HG03571 (cell line): ENCODE measurements around the gene MINDY4.

Experiments
- ATAC-seq: cut with Tn5 transposase; IDR thresholded peaks from one replicate; pipeline ENCODE4 v1.9.1; 2021; ENCODE audit not compliant: unreplicated experiment

Gene MINDY4

DNA sequence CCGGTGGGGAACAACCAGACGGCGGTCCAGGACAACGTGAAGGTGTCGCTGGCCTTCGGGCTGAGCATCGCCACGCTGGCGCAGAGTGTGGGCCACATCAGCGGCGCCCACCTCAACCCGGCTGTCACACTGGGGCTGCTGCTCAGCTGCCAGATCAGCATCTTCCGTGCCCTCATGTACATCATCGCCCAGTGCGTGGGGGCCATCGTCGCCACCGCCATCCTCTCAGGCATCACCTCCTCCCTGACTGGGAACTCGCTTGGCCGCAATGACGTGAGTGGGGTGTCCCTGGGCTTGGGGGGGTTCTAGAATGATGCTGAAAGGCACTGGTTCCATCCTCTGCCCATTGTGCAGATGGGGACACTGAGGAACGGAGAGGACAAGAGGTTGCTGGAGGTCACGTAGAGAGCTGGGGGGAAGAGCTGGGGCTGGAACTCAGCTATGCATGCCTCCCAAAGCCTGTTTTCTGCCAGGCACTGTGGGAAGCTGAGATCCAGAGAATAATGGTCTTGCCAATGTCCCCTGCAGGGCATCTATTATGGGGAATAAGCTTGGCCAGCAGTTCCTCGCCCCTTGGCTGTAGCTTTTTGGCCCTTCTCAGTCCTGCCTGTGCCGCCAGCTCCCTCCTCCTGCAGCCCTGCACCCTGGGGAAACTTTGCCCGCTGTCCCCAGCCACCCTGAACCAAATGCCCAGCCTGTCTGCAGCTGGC, 141.0 kb downstream of the MINDY4 start:
- no peak for ATAC-seq

DNA sequence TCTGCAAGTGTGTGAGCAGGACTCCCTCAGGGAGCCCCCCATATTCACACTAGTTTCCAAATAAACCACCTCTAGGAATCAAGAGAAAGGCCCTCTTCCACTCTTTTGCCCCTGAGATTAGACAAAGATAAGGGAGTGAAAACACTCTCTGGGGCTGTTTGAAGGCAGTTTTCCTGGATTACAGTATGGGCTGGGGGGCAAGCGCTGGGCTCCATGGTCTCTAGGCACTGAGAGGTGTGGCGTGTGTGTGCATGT, 141.4 kb downstream of the MINDY4 start:
- no peak for ATAC-seq

DNA sequence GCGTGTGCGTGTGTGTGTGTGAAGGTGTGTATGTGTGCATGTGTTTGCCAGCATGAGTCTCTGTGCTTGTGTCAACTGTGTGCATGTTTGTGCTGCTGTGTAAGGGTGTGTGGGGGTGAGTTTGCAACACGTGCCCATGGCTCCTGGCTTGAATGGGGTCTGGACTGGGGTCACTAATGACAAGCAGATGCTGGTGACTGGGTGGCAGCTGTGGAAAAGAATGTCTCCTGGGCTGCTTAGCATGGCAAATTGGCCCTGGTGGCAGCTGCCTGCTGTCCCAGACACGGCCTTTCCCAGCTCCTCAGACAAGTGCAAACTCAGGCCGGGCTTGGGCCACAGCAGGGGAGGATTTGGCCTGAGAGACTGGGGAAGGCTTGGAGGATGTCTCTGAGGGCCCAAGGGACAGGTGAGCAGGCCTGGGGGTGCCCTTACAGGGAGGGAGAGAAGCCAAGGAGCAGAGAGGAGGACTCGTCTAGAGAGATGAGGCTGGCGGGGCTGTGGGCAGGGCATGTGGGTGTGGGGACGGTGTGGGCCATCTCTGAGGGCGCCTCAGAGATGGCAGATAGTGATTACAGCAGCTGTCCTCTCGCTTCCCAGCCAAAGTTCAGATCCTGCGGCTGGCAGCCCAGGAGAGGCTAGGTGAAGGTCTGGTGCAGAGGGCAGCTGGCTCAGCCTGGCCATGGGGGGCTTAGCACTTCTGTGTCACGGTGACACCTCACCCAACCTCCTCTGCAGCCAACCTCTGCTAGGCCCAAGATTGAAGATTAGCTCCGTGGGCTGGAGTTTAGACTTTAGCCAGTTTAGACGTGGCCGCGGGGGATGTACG, 142.0 kb downstream of the MINDY4 start:
- no peak for ATAC-seq

DNA sequence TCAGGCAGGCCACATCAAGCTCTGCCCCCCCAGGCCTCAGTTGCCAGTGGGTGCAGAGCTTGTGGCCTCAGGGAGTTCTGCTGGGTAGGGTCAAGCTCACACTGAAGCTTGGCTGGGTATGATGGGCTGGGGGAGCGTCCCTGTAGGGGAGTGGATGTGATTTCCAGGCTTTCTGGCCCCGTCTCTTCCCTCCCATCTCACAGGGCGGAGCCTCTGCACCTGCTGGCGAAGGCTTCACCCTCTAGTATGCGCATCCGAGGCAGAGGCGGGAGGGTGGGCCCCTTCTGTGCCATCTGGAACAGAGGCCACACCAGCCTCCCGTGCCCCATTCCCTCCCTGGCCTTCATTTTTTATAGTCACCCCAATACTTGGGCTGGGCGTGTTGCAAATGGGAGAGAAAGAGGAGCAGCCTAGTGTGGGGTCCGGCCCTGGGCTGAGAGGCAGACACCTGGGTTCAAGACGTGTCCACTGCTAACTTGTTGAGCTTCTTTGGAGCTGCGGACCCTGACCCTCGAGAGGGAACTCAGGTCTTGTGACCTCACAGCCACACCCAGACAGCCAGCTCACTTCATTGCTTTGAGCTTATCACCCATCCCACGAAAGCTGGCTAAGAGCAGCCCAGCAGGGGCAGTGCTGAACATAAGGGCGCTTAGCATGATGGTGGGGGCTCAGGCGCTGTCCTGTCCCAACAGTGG, 142.8 kb downstream of the MINDY4 start:
- no peak for ATAC-seq

DNA sequence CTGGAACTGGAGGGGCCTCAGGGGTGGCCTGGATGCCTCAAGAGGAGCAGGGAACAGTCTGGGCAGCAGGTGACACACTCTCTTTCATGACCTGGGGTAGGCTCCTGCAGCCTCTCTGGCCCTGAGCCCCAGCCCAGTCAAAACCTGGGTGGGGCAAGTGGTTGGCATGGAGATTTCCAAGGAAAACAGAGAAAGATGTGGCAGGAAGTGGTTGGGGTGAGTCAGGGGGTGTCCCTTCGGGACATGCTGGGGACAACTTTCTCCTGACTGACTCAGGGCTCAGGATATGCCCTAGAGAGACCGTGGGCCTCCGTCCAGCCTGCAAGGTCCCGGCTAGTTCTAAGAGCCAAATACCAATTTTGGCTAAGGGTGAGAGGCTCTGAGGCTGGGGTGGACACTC, 143.4 kb downstream of the MINDY4 start:
- ATAC-seq: no peak

DNA sequence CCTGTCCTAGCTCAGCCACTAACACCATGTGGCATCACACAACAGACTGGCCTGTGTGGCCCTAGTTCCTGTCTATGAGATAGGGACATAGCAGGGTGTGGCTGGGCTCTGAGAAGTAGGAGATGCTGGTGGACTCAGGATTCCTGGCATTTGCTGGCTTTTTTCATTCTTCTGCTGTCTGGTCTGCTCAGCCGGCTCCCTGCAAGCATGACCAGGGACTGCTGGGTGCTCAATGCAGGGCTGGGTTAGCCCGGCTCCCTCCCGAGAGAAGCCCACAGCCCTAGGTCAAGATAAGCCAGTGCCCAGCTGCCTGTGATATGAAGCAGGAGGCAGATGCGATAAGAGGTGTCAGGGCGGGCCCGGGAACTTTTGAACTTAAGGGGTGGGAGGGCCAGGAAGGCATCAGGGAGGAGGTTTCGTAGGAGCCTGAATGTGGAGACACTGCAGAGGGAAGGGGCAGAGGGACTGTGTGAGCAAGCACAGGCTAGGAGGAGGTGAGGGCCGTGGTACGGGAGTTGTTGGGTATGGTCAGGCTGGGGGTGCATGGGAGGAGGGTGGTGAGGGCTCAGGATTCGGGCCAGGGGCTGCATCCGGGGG, 143.9 kb downstream of the MINDY4 start:
- no peak for ATAC-seq

DNA sequence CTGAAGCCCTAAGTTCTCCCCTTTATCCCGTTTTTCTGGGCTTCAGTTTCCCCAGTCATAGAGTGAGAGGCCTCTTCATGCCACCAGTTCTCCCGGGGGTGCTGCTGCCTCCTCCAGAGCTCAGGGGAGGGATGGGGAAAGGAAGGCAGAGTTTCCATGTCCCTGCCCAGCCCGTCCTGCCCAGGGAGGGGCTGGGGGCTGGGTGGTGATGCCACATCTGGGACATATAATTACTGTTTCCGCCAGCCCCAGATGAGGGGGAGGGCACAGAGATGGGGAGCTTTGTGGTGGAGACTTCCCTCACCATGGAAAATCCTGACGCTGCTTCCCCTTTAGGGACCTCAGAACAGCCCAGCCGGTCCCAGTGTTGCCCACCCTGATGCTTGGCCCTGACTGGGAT, 144.5 kb downstream of the MINDY4 start:
- ATAC-seq: no peak

DNA sequence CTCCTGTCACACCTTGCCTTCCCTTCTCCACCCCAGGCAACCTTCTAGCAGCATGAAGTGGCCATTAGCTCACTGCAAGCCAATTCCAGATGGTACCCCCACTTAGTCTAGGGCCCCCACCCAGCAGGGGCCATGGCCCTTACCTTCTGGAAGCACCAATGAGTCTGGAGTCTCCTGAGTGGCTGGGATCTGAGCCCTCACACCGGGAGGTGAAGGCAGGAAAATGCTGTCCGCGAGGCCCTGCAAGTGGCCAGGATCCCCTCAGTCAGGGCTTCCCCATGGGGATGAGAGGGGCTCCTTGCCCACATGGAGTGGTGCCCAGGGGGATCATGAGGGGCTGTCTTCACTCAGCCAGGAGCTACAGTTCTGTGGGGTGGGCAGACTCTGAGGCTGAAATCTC, 145.0 kb downstream of the MINDY4 start:
- no peak for ATAC-seq

DNA sequence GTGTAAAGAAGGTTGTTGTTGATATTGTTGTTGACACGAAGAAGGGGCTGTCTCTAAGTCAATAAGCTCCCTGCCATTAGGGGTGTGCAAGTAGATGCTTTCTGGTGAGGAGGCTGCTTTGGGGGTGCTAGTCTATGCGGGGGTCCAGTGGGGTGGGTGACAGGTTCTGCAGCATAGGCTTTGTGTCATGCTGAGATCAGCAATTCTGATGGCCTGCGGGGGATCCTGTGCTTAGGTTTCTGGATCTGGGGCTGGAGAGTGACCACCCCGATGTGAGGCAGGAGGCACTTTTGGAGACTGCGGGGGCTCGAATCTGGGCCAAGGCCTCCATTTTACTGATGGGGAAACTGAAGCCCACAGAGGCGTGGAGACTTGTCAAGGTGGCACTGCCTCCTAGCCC, 145.6 kb downstream of the MINDY4 start:
- no peak for ATAC-seq

DNA sequence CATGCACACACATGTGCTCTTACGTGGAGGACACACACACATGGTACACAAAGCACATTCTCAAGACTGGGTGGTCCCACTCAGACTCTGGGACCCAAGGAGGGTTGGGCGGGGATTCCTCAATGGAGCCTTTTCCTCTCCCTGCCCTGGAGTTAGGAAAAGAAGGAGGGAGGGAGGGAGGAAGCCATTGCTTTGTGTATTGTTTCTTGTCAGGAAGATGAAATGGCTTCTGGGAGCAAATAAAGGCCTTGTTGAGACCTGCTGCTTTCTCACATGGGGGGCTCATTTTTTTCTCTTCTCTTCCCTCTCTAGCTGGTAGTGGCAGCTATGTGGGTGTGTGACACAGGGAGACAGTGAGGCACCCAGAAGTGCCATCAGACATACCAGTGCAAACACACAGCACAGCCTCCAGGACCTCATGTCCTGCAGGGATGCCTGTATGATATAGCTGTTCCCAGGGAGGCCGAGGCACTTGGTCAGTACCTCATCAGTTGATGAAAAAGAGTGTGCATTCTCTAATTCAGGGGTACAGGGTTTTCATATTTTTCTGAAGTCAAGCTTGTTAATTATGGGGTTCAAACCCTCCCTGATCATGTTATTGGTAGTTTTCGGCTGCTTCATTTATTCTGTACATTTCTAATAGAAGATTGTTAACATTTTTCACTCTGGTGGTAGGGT, 146.1 kb downstream of the MINDY4 start:
- no peak for ATAC-seq

DNA sequence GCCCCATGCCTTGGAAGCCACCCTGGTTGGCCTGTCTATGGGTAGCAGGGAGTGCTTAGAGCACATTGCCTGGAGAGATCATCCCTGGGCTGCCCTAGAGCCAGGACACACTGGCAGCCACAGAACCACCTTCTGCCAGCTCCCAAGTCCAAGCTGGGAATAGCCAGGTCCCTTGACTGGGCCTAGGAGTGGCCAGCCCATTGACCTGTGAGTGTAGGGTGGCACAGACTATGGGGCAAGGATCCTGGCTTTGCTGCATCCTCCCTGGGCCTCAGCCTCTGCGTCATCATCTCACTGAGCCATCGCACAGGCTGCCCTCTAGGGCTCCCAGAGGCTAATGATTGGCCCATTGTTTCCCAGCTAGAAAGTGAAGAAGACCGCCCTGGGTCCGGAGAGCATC, 147.5 kb downstream of the MINDY4 start:
- no peak for ATAC-seq

DNA sequence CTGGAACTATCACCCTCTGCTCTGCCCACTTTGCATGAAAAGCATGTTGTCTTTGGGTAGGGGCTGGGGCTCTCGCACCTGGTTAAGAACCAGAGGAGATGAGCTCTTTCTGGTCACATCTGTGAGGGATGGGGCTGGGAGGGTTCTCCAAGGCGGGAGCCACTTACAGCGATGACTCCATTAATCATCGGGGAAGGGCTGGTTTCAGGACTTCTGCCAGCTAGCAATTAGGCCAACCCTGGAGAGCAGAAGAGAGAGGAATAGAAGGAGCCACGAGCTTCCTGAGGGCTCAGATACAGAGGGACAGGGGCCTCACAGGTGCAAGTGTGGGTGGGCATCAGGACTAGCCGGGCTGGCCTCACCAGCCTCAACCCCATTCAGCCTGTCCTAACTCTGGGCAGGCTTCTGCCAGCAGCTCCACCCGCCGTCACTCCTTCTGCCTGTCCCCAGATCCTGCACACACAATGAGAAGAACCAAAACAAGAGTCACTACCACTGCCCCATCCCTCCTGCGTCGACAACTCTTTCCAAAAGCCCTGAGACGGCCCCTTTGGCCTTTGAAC, 148.9 kb downstream of the MINDY4 start:
- ATAC-seq: no peak

DNA sequence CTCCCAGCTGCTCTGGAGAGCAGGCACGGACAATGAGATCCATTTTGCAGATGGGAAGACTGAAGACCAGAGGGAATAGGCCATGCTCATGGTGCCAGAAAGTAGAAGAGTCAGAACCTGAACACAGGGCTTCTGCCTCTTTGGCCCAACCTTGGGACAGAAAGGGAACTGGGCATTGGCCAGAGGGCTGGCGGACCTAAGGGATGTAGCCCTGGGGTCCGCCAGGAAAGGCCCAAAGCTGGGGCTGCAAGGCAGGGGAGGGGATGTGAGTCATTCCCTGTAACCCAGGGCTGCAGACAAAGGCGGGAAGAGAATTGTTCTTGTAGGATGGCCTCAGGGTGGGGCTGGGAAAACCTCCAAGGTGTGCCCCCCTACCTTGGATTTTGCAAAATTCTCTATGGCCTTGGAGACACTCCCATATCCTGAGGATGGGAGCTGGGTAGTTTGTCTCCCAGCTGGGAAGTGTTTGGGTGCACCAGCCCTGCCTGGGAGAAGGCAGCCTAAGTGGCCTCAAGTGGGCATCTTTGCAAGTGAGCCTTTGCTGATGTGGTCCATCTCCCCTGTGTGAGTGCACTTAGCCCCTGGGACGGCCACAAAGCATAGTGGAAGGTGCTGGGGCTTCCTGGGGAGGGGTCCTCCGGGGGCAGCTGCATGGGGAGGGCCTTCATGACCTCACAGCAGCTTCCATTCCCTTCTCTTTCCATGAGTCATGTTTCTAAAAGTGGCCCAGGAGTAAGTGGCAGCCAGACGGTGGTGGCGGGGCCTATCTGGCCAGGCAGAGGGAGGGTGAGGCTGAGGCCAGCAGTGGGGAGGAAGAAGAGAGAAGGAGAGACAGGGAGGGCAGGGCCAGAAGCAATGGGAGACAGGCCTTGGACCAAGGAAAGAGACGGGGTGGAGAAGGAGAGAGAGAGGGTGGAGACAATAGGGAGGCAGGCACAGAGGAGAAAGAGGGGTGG, 149.6 kb downstream of the MINDY4 start:
- no peak for ATAC-seq

DNA sequence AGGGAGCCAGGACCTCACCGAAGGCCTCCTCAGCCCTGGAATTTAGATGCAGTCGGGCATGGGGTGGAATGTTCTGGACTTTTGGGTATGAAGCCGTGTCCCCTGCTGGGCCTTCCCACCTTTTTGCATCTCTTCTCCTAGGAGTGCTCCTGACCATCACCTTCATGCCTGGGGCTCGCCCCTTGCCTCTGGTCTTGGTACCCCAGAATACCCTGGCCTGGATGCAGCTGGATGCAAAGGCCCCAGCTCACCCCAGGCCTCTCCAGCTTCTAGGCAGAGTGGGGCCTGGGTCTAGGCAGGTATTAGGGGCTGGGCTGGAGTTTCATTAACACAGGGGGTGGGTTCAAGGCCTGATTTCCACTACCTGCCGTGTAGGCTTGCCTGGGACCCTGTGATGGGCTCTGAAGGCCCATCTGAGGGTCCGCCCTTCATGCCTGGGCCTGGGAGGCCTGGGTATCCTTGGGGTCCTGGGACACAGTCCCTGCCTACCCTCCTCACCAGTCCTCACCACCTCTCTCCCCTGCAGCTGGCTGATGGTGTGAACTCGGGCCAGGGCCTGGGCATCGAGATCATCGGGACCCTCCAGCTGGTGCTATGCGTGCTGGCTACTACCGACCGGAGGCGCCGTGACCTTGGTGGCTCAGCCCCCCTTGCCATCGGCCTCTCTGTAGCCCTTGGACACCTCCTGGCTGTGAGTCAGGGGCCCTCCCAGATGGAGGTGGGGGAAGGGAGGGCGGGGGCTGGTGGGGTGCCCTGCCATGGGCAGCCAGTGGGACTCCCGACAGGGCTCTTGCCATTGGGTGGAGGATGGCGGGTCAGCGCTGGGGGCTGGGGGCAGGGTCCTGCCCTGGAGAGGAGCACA, 150.6 kb downstream of the MINDY4 start:
- ATAC-seq: no peak

DNA sequence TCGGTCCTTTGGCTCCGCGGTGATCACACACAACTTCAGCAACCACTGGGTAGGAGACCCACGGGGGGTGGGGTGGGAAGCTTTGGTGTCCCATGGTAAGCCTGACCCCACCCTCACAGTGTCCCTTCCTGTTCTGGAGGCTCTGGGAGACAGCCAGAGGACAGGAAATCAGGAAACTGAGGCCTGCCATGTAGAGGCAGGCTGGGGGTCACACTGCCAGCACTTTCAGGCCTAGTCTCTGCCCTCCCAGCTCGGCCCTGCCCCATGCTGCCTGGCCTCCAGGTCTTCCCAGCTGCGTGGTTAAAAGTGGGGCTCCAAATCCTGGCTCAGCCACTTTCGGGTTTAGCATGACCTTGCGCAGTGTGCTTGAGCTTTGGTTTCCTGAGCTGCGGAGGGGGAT, 151.4 kb downstream of the MINDY4 start:
- ATAC-seq: no peak

DNA sequence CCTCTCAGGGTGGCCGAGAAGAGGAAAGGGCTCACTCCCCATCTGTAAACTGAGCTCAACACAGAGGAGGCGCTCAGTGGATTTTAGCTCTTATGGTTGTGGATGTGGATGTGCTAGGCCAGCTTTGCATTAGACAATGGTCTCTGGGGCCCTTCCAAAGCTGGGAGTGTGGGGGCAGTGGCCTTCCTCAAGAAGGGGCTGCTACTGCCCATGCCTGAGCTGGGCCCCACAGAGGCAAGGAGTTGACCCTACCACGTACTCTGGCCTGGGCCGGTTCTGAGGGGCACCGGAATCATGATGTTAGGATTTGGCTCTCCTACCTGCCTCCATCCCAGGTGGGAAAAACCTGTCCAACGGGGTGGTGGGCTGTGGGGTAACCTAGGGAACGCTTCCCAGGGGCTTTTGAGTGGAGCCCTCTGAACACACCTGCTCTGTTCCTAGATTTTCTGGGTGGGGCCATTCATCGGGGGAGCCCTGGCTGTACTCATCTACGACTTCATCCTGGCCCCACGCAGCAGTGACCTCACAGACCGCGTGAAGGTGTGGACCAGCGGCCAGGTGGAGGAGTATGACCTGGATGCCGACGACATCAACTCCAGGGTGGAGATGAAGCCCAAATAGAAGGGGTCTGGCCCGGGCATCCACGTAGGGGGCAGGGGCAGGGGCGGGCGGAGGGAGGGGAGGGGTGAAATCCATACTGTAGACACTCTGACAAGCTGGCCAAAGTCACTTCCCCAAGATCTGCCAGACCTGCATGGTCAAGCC, 152.0 kb downstream of the MINDY4 start:
- no peak for ATAC-seq

DNA sequence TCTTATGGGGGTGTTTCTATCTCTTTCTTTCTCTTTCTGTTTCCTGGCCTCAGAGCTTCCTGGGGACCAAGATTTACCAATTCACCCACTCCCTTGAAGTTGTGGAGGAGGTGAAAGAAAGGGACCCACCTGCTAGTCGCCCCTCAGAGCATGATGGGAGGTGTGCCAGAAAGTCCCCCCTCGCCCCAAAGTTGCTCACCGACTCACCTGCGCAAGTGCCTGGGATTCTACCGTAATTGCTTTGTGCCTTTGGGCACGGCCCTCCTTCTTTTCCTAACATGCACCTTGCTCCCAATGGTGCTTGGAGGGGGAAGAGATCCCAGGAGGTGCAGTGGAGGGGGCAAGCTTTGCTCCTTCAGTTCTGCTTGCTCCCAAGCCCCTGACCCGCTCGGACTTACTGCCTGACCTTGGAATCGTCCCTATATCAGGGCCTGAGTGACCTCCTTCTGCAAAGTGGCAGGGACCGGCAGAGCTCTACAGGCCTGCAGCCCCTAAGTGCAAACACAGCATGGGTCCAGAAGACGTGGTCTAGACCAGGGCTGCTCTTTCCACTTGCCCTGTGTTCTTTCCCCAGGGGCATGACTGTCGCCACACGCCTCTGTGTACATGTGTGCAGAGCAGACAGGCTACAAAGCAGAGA, 152.7 kb downstream of the MINDY4 start:
- no peak for ATAC-seq

DNA sequence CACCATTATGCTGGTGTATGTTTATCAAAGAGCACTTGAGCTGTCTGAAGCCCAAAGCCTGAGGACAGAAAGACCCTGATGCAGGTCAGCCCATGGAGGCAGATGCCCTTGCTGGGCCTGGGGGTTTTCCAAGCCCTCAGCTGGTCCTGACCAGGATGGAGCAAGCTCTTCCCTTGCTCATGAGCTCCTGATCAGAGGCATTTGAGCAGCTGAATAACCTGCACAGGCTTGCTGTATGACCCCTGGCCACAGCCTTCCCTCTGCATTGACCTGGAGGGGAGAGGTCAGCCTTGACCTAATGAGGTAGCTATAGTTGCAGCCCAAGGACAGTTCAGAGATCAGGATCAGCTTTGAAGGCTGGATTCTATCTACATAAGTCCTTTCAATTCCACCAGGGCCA, 153.4 kb downstream of the MINDY4 start:
- ATAC-seq: no peak
